BJ (cell line): ENCODE results near the gene ACAT1. TPM values are rescaled to one million over a fixed set of nuclear protein-coding genes. Genes with fewer than 3 reads are reported as not detected.
"Not testable (repeated sequence)": the region's sequence is repeated elsewhere in the genome, so short reads cannot be mapped to it uniquely, and the experiment has no call there.

Source experiments
- CTCF ChIA-PET: fragments of 350-600 bp; formaldehyde crosslinking; extraction: SDS; loops from one replicate; lab custom pipeline; 2021; ENCODE audit warnings: antibody characterized with exemption, inconsistent platforms; lab: Yijun Ruan, JAX
- POLR2A ChIA-PET: fragments of 300-600 bp; sonication (Branson Sonifier 250); formaldehyde crosslinking; extraction: SDS; loops from one replicate; lab custom pipeline; 2021; ENCODE audit warnings: antibody characterized with exemption; lab: Charles Lee
- DNase-seq: peaks from one replicate; pipeline ENCODE4 v3.0.0-alpha.2; 2011; ENCODE audit warnings: low read depth
- H3K27me3 ChIP-seq: 2 replicates; pipeline ENCODE4 v1.6.0; 2011; ENCODE audit warnings: low read length; ENCODE audit not compliant: control insufficient read depth, insufficient read depth
- H3K36me3 ChIP-seq: 2 replicates; pipeline ENCODE4 v1.5.1; 2011; ENCODE audit warnings: low read length; ENCODE audit not compliant: control insufficient read depth, insufficient read depth
- H3K4me3 ChIP-seq: 2 replicates; pipeline ENCODE4 v1.5.1; 2011; ENCODE audit warnings: low read depth, mild to moderate bottlenecking, control low read depth, low read length
- CTCF ChIP-seq: IDR thresholded peaks from 2 replicates; pipeline ENCODE4 v1.5.1; 2011; ENCODE audit warnings: low read depth, mild to moderate bottlenecking, control low read depth, inconsistent platforms, low read length, moderate library complexity; ENCODE audit not compliant: insufficient read depth
- polyA plus RNA-seq: library from polyadenylated mRNA; depleted of rRNA; stranded (reverse); fragments of >200 nt; gene quantifications from 2 replicates; pipeline ENCODE4 v1.2.3, GENCODE V29; 2011

ACAT1 gene
- polyA plus RNA-seq, 1 experiment = 43.4 TPM

GRCh38 chr11:108160970-108161566 is 39.7 kb downstream of the ACAT1 start:
- no peak for TF ChIP-seq CTCF
- Histone ChIP-seq H3K27me3 (no peaks in the 10 kb centered on the region), H3K36me3 (0 out of 2 replicates have a peak, but pooled peaks cover 1% of the 10 kb centered on the region), H3K4me3 (no peak overlapping the region)
- ChIA-PET POLR2A (no interaction called here), CTCF (interaction anchor here (1.4 kb wide), 1 partner anchor 21 kb away, joined by 4 read pairs; no protein-coding TSS in a partner anchor)
- DNase-seq = no peak

GRCh38 chr11:108162878-108163277 is 41.5 kb downstream of the ACAT1 start:
- H3K4me3 ChIP-seq, CTCF ChIA-PET, H3K27me3 ChIP-seq, DNase-seq, POLR2A ChIA-PET, H3K36me3 ChIP-seq: not testable (repeated sequence)

GRCh38 chr11:108167624-108168023 is 46.3 kb downstream of the ACAT1 start:
- POLR2A ChIA-PET = no interaction called here
- no peaks in the 10 kb centered on the region for H3K27me3 ChIP-seq
- peaks cover 2% of the 10 kb centered on the region; the same call in 1 of the 2 replicates for H3K36me3 ChIP-seq
- no peak for TF ChIP-seq CTCF
- DNase-seq = no peak
- CTCF ChIA-PET = no interaction called here
- H3K4me3 ChIP-seq = no peak overlapping the region

GRCh38 chr11:108170184-108170583 is 48.8 kb downstream of the ACAT1 start:
- TF ChIP-seq CTCF = no peak
- POLR2A ChIA-PET = no interaction called here
- no peak for DNase-seq

GRCh38 chr11:108177570-108177969 is 56.2 kb downstream of the ACAT1 start:
- H3K4me3 ChIP-seq = no peak overlapping the region
- DNase-seq = no peak
- CTCF ChIA-PET = no interaction called here
- POLR2A ChIA-PET = no interaction called here
- TF ChIP-seq CTCF = no peak
- no peaks in the 10 kb centered on the region for H3K27me3 ChIP-seq
- H3K36me3 ChIP-seq = 0 out of 2 replicates have a peak, but pooled peaks cover 1% of the 10 kb centered on the region

More at GRCh38 chr11:108170184-108170583, 48.8 kb downstream of the ACAT1 start:
- H3K36me3 ChIP-seq = peaks cover 3% of the 10 kb centered on the region; the same call in 1 of the 2 replicates
- CTCF ChIA-PET = no interaction called here
- no peak overlapping the region for H3K4me3 ChIP-seq
- H3K27me3 ChIP-seq = no peaks in the 10 kb centered on the region

GRCh38 chr11:108193725-108194124 is 72.4 kb downstream of the ACAT1 start:
- ChIA-PET CTCF (no interaction called here), POLR2A (no interaction called here)
- TF ChIP-seq CTCF = no peak
- Histone ChIP-seq H3K4me3 (no peak overlapping the region), H3K27me3 (no peaks in the 10 kb centered on the region), H3K36me3 (peaks cover under 1% of the 10 kb centered on the region; the same call in 1 of the 2 replicates)
- DNase-seq = no peak
